ENCODE measurements around the gene FAM120A. TPM values are rescaled to one million over a fixed set of nuclear protein-coding genes. Genes with fewer than 3 reads are reported as not detected.
"Not testable (repeated sequence)": the region's sequence is repeated elsewhere in the genome, so short reads cannot be mapped to it uniquely, and the experiment has no call there.

The FAM120A gene
- total RNA-seq, 1 donor from 2014 or later: 142 TPM

DNA sequence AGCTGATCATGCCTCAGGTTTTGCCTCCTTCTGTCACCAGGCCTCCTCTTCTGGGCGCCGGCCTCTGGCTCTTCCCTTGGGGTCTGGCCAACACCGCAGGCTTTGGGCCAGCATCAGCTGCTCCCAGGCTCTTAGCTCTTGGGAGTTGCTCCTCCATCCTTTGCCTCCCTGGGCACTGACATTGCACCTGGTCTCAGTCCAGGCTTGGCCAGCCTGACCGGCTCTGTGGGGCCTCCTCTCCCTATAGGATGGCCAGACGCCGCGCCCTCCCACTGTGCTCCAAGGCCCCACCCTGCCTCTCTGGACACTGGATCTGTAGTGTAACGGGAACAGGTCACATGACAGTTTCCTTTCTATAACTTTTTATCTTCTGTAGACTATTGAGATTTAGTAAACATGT, 59.7 kb downstream of the FAM120A start:
- DNase-seq (ENCODE audit: low read depth): not testable (repeated sequence)

GRCh38 chr9:93512170-93512812, 60.8 kb downstream of the FAM120A start:
- not testable (repeated sequence) for DNase-seq (ENCODE audit: low read depth)

- no peak for DNase-seq (ENCODE audit: low read depth)
Measured at GRCh38 chr9:93513606-93514005, 62.1 kb downstream of the FAM120A start.

DNA sequence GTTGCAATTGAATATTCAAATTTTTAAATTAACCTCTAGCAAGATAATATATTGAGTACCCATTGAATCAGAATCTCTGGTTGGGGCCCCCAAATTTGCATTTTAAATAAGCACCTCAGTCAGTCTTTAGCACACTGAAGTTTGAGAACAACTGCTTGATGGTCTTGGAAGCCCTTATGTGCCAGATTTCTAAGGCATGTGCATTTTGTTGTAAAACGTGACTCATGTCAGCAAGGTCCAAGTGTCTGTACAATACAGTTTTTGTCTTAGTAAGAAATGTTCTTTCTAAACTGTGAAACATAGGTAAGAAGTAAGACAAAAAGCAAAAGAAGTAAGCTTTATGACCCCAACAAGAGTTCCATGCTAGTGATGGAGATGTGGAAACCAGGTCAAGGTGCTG, 65.8 kb downstream of the FAM120A start:
- no peak for DNase-seq (ENCODE audit: low read depth)

- DNase-seq (ENCODE audit: low read depth): no peak
Measured at GRCh38 chr9:93520523-93520922, 69.0 kb downstream of the FAM120A start.

DNA sequence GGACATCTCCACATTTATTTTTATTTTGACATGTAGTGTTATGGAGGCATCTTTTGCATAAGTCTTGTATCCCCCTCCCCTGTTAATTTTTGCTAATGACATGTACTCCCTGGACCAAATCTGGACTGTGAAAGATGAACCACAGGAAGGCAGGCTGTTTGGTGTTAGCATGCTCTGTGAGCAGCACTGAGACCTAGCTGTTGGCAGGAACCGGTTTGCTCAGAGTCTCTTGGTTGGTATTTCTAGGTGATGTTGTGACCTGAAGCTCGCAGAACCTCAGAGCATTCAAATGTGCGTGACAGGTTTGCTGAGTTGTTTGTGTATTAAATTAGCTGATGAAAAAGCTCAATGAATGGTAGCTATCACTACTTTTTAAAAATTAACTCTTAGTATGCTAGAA, 71.3 kb downstream of the FAM120A start:
- DNase-seq (ENCODE audit: low read depth): no peak

- DNase-seq (ENCODE audit: low read depth): no peak
Measured at GRCh38 chr9:93523518-93524144, 72.1 kb downstream of the FAM120A start.

DNA sequence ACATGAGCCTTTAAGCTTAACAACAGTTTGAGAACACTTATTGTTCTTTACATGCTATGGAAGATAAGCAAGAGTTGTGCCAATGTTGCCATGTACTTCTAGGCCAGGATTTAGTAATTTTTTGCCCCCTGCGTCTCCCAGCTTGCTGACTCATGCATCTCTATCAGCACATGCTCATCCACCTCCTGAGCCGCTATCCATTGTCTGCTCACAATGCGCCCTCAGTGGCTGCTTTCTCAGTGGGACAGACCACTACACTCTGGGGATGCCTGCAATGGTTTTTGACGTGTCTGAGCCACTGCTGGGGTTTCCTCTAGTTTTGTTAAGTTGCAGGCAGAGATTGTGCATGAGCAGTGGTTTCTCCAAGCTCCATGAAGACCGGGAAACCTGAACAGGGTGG, 74.0 kb downstream of the FAM120A start:
- DNase-seq (ENCODE audit: low read depth): peak; percentile 13

GRCh38 chr9:93531374-93531773, 79.9 kb downstream of the FAM120A start:
- no peak for DNase-seq (ENCODE audit: low read depth)

GRCh38 chr9:93532141-93532540, 80.7 kb downstream of the FAM120A start:
- no peak for DNase-seq (ENCODE audit: low read depth)

- no peak for DNase-seq (ENCODE audit: low read depth)
Measured at GRCh38 chr9:93533863-93534262, 82.4 kb downstream of the FAM120A start.

GRCh38 chr9:93536167-93536566, 84.7 kb downstream of the FAM120A start:
- no peak for DNase-seq (ENCODE audit: low read depth)

DNA sequence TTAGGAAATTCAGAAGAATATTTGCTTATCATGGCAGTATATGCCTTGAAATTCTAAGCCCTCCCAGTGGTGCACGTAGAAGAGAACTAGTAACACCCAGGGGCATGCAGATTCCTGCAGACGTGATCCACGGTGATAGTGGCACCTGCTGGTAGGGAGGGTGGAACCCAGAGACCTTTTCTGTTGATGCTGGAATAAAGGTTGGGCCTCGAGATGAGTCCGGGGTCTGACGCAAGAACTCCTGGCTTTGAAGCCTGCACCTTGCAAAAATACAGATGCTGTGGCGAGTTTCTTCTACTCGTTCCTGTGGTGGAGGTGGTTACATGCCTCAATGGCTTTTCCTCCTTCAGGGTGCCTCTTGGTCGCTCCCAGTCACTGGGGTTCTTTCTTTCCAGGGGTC, 85.4 kb downstream of the FAM120A start:
- peak; percentile 58 for DNase-seq (ENCODE audit: low read depth)

- no peak for DNase-seq (ENCODE audit: low read depth)
Measured at GRCh38 chr9:93540305-93540704, 88.8 kb downstream of the FAM120A start.

- DNase-seq (ENCODE audit: low read depth): no peak
Measured at GRCh38 chr9:93541005-93541404, 89.5 kb downstream of the FAM120A start.

- no peak for DNase-seq (ENCODE audit: low read depth)
Measured at GRCh38 chr9:93541581-93542349, 90.3 kb downstream of the FAM120A start.

GRCh38 chr9:93543117-93543516, 91.6 kb downstream of the FAM120A start:
- DNase-seq (ENCODE audit: low read depth): no peak

- DNase-seq (ENCODE audit: low read depth): no peak
Measured at GRCh38 chr9:93546356-93546755, 94.9 kb downstream of the FAM120A start.

DNA sequence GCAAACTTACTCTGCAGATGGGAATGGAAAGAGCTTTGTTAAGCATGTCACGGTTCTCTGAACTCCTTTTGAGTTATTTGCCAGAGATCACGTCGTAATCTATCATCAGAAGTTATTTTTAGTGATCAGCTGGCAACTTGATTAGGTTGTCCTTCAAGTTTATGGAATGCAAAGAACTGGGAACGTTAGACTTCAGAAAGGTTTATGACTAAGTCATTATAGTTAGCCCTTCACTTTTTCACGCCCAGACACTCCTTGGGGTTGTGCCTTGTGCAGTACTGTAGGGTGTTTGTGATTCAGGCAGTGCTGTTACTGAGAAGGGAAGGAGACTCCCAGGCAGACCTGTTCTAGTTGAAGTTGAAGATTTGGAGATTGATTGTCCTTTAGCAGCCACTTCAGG, 98.1 kb downstream of the FAM120A start:
- peak; percentile 54 for DNase-seq (ENCODE audit: low read depth)

DNA sequence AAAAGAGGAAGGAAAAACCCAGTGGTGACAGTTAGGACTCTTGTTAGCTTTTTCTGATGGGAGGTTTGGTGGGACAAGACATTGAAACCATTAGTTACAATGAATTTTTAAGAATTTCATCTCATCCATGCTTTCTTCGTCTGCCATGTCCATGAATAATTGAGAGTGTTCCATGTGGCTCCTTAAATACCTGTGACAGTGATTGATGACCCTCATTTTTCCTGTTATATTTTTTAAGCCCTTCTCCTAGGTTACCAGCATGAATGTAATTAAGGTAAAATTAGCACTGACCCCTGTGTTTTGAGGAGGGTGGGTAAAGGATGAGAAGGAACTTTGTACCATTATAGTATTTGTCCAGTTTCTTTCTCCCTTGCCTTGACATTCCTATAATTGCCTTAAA, 101.4 kb downstream of the FAM120A start:
- no peak for DNase-seq (ENCODE audit: low read depth)

DNA sequence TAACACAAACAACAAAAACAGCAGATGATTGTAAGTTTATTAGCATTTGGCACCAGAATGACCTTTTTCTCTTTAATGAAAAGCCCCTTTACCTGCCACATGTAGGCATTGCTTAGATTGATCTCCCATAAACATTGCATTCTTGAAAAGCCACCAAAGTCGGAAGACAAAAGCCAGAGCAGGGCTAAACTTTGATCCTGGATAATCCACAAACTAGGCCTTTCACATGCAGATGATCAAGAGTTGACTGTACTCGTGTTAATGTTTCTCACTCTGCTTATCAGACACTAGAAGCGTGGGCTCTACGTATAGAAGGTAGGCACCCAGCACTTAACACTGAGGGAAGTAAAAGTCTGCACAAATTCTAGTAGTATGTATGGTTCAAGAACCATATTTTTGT, 103.9 kb downstream of the FAM120A start:
- no peak for DNase-seq (ENCODE audit: low read depth)

GRCh38 chr9:93557366-93558137, 106.1 kb downstream of the FAM120A start:
- no peak for DNase-seq (ENCODE audit: low read depth)

Data from renal cortical epithelial cell (primary cell).